Natural killer cell (primary cell): ENCODE measurements around the gene TMEM270. TPM values are rescaled to one million over a fixed set of nuclear protein-coding genes. Genes with fewer than 3 reads are reported as not detected.

Source experiments
- ATAC-seq, 3 donors: fragments of 150-1000 bp in 2 of 3; fragments of 200-7000 bp in 1 of 3; cut with Tn5 transposase; 1 replicate in 1 of 3; 2 replicates in 2 of 3; pipeline ENCODE4 v1.10.0; 2021; ENCODE audit warnings: mild to moderate bottlenecking in 2 of 3, moderate library complexity in 2 of 3
- DNase-seq, 2 donors: peaks; one replicate each; pipeline versions ENCODE4 v3.0.0 to v3.0.0-alpha.2; 2013 to 2021; ENCODE audit warnings: mixed read lengths in 1 of 2
- H3K27ac ChIP-seq: one replicate; pipeline ENCODE4 v1.5.1; 2013; ENCODE audit warnings: mild to moderate bottlenecking, low read length
- H3K27me3 ChIP-seq: one replicate; pipeline ENCODE4 v1.6.1; 2013; ENCODE audit warnings: low read length; ENCODE audit not compliant: control insufficient read depth, insufficient read depth
- H3K36me3 ChIP-seq: one replicate; pipeline ENCODE4 v1.6.1; 2013; ENCODE audit warnings: low read length; ENCODE audit not compliant: control insufficient read depth, insufficient read depth
- H3K4me1 ChIP-seq: one replicate; pipeline ENCODE4 v1.6.1; 2013; ENCODE audit warnings: low read length; ENCODE audit not compliant: control insufficient read depth, insufficient read depth
- H3K4me3 ChIP-seq: one replicate; pipeline ENCODE4 v1.5.1; 2013; ENCODE audit warnings: low read length
- H3K9me3 ChIP-seq: one replicate; pipeline ENCODE4 v1.6.1; 2013; ENCODE audit warnings: low read length; ENCODE audit not compliant: control insufficient read depth, insufficient read depth
- H3K27ac Mint-ChIP-seq, 2 donors: one replicate each; pipeline ENCODE4 v1.8.0; 2022; ENCODE audit warnings: mild to moderate bottlenecking in 2 of 2, mixed read lengths in 2 of 2, moderate library complexity in 1 of 2
- H3K27me3 Mint-ChIP-seq, 2 donors: one replicate each; pipeline ENCODE4 v1.8.0; 2022; ENCODE audit warnings: low read depth in 2 of 2, mixed read lengths in 2 of 2
- H3K36me3 Mint-ChIP-seq: one replicate; pipeline ENCODE4 v1.8.0; 2022; ENCODE audit warnings: mixed read lengths
- H3K4me1 Mint-ChIP-seq, 2 donors: one replicate each; pipeline ENCODE4 v1.8.0; 2022; ENCODE audit warnings: mixed read lengths in 2 of 2
- H3K4me3 Mint-ChIP-seq: one replicate; pipeline ENCODE4 v1.8.0; 2022; ENCODE audit warnings: mild to moderate bottlenecking, moderate library complexity, mixed read lengths
- H3K9me3 Mint-ChIP-seq, 2 donors: one replicate each; pipeline ENCODE4 v1.8.0; 2022; ENCODE audit warnings: mixed read lengths in 2 of 2
- CTCF ChIP-seq: fragments of 200-600 bp; IDR thresholded peaks from one replicate; pipeline ENCODE4 v1.8.0; 2022; ENCODE audit warnings: antibody characterized with exemption
- WGBS: methylation state at CpG from one replicate; pipeline ENCODE4 v1.1.7; 2013; ENCODE audit warnings: missing lambda C conversion rate; ENCODE audit not compliant: insufficient coverage; 5-methylcytosine and 5-hydroxymethylcytosine counted together
- intact Hi-C: fragments of 100-400 bp; cut with micrococcal nuclease; formaldehyde crosslinking; loops from one replicate; pipeline ENCODE4 v1.14.2; 2022
- total RNA-seq, 4 donors: library from RNA; stranded (reverse); fragments of 120-200 nt in 1 of 4; gene quantifications; one replicate each; pipeline versions ENCODE4 v1.2.3 to v1.2.4, GENCODE V29; 2013 to 2022

Gene TMEM270
- total RNA-seq, 3 donors from 2014 or later (not counting 1 experiment from before 2014, with no cell fraction given), result not detected

- WGBS, result 58% methylated on average over 10 of the region's 11 CpGs
- Histone ChIP-seq H3K36me3 (no peaks in the 10 kb centered on the region), H3K27me3 (no peaks in the 10 kb centered on the region), H3K4me1 (no peaks in the 10 kb centered on the region), H3K9me3 (no peaks in the 10 kb centered on the region), H3K4me3 (no peak overlapping the region), H3K27ac (no peak overlapping the region)
- H3K9me3 Mint-ChIP-seq, result no peaks in the 10 kb centered on the region
- ATAC-seq (no peak), DNase-seq (no peak)
- intact Hi-C loops, result no loop called here
- no peak overlapping the region for H3K27ac Mint-ChIP-seq
- peaks cover 6 to 8% of the 10 kb centered on the region in 2 donors for H3K27me3 Mint-ChIP-seq
- no peak overlapping the region for H3K4me3 Mint-ChIP-seq
- no peaks in the 10 kb centered on the region for H3K4me1 Mint-ChIP-seq
- TF ChIP-seq CTCF, result no peak
- no peaks in the 10 kb centered on the region for H3K36me3 Mint-ChIP-seq
Observed at GRCh38 chr7:73892003-73892999, 31.3 kb downstream of the TMEM270 start.

GRCh38 chr7:73893342-73894101 is 32.6 kb downstream of the TMEM270 start:
- no peak overlapping the region for H3K4me3 ChIP-seq
- no peak overlapping the region for H3K27ac ChIP-seq
- Mint-ChIP-seq H3K4me1 (no peaks in the 10 kb centered on the region), H3K36me3 (no peaks in the 10 kb centered on the region), H3K27me3 (peaks cover 0 to 6% of the 10 kb centered on the region in 2 donors), H3K27ac (no peak overlapping the region), H3K9me3 (no peaks in the 10 kb centered on the region), H3K4me3 (no peak overlapping the region)
- ATAC-seq (no peak), DNase-seq (no peak)
- no peaks in the 10 kb centered on the region for H3K36me3 ChIP-seq
- 89% methylated on average over 22 of the region's 22 CpGs for WGBS
- no peaks in the 10 kb centered on the region for H3K4me1 ChIP-seq
- H3K27me3 ChIP-seq, result no peaks in the 10 kb centered on the region
- H3K9me3 ChIP-seq, result no peaks in the 10 kb centered on the region
- no peak for TF ChIP-seq CTCF
- intact Hi-C loops, result no loop called here

- Mint-ChIP-seq H3K4me1 (no peaks in the 10 kb centered on the region), H3K27ac (no peak overlapping the region), H3K36me3 (no peaks in the 10 kb centered on the region), H3K4me3 (no peak overlapping the region), H3K9me3 (no peaks in the 10 kb centered on the region), H3K27me3 (peaks cover 0 to 6% of the 10 kb centered on the region in 2 donors)
- TF ChIP-seq CTCF, result no peak
- no peak overlapping the region for H3K4me3 ChIP-seq
- no peaks in the 10 kb centered on the region for H3K27me3 ChIP-seq
- DNase-seq, result no peak
- H3K4me1 ChIP-seq, result no peaks in the 10 kb centered on the region
- 94% methylated on average over 6 of the region's 6 CpGs for WGBS
- intact Hi-C loops, result no loop called here
- no peaks in the 10 kb centered on the region for H3K36me3 ChIP-seq
- no peak for ATAC-seq
- H3K9me3 ChIP-seq, result no peaks in the 10 kb centered on the region
- no peak overlapping the region for H3K27ac ChIP-seq
Observed at GRCh38 chr7:73894166-73894565, 33.2 kb downstream of the TMEM270 start.
